NCI-H524 (cell line): ENCODE results near the gene LEP.
"Not testable (repeated sequence)": the region's sequence is repeated elsewhere in the genome, so short reads cannot be mapped to it uniquely, and the experiment has no call there.

ENCODE experiments used
- DNase-seq, 2 experiments: peaks; one replicate each; lab custom pipeline; 2025; lab: John Stamatoyannopoulos, UW

Gene LEP

GRCh38 chr7:128274246-128274883, 33.3 kb downstream of the LEP start:
- no peak for DNase-seq

- DNase-seq, result no peak
Observed at GRCh38 chr7:128274884-128275603, 34.0 kb downstream of the LEP start.

- no peak for DNase-seq
Observed at GRCh38 chr7:128275681-128276080, 34.6 kb downstream of the LEP start.

- no peak for DNase-seq
Observed at GRCh38 chr7:128278366-128278765, 37.3 kb downstream of the LEP start.

DNA sequence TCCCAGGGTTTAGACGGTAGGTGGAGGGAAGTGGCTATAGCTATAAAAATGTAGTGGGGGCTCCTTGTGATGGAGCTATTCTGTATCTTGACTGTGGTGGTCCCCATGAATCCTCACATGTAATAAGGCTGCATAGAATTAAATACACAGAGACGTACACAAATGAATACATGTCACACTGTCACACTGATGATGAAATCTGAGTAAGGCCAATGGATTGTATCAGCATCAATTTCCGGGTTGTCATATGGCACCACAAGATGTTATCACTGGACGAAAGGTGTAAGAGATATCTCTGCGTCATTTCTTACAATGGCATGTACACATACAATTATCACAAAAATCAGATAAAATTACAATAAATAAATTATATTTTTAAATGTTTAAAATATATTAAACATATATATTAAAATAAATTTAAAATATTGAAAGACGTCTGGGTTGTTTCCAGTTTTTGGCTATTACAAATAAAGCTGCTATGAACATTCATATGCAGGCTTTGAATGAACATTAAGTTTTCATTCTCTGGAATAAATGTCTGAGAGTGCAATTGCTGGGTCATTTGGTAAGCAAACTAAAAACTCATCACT, 38.1 kb downstream of the LEP start:
- no peak for DNase-seq

DNA sequence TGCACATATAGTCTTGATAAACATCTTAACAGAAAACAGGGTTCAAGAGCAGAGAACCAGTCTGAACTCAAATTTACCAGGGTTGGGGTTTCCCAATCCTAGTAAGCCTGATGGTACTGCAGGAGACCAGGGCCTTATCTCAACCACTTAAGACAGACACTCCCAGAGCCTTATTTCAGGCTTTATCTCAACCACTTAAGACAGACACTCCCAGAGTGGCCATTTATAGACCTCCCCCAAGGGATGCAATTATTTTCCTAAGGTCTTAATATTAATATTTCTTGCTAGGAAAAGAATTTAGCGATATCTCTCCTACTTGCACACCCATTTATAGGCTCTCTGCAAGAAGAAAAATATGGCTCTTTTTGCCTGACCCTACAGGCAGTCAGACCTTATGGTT, 39.4 kb downstream of the LEP start:
- not testable (repeated sequence) for DNase-seq

DNA sequence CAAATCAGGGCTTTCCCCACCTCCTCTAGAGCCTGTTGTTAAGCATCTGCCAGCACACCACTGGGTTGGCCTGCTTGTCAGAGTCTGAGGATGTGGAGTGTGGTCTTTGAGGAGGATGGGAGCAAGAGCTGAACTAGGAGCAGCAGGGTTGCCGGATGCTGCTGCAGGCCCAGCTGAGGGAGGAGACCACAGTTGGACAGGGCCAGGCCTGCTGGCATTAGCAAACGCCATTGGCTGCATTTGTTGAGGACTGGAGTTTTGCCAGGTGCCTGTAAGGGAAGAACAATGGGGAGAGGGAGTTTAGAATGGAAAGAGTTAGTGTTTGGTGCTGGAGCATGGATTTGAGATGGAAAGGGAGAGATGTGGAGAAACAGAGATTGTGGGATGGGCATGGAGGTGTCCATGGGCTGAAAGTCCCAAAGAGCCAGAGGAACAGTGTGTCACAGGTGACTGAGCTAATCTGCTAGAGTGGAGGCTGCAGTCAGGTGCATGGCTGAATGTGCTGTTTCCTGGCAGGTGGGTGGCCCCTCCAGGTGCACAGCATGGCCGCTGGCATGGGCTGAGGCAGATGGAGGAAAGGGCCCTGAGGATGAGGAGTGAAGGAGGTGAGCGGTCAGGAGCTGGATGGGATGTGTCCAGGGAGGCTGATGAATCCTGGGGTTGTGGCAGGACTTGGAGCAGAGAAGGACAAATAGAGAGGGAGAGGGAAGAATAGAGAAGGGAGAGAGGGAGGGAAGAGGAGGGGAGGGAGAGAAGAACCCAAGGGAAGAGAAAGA, 40.7 kb downstream of the LEP start:
- DNase-seq, result no peak

DNA sequence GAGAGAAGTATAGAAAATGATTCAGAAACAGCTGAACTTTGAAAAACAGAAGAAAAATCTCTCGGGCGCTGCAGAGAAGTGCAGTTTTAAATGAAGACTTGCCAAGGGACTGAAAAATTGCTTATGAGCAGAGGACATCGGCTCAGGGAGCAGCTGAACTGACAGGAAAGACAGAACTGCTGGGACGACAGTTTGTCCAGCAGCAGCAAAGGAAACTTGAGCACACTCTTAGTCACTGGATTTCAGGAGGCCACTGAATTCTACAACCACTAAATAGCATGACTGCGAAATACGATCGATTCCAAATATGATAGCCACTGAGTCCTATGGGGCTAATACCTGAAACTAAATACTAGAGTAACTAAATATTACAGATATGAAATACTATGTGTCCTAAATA, 43.0 kb downstream of the LEP start:
- DNase-seq, result no peak

DNA sequence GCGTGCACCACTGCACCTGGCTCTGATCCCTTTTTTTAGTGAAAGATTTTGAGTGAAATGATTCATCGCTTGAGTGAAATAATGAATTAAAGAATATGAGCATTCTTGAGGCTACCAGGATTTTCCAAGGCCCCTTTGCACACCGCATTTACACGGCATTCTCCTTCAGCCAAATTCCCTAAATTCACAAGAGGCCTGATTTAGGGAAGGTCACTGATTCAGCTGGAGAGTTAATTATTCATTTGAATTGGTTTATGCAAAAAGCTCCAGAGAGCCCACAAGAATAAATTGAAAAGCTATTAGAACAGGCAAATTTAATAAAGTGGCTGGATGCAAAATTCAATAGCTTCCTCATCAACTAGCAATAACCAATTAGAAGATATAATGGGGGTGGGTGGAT, 46.5 kb downstream of the LEP start:
- no peak for DNase-seq

DNA sequence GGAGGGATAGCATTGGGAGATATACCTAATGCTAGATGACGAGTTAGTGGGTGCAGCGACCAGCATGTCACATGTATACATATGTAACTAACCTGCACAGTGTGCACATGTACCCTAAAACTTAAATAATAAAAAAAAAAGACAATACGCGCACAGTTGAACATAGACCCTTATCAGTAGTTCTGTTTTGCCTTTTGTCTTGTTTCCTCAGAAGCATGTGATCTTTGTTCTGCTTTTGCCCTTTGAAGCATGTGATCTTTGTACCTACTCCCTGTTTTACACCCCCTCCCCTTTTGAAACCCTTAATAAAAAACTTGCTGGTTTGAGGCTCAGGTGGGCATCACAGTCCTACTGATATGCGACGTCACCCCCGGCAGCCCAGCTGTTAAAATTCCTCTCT, 56.9 kb downstream of the LEP start:
- DNase-seq, result not testable (repeated sequence)

DNA sequence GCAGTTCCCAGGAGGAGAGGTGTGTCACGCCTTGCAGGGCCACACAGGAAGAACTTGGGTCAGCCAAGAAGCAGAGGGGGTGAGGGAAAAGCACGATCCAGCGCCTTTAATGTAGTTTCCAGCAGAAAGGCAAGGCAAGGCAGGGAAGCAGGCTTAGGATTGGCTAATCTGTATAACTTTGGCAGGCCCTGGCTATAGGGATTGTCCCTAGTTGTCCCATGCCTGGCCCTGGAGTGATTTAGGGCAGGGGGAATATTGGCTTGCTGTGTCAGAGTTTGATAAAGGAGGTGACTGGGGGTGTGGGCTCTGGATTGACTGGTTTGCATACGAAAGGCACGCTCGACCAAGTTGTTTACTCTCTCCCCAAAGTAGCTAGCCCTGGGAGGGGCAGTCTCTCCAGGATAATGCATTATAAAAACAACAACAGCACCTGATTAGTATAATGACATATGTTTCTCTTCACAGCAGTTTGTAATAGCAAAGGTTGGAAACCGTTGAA, 58.1 kb downstream of the LEP start:
- DNase-seq, result no peak

- no peak for DNase-seq
Observed at GRCh38 chr7:128302139-128302538, 61.1 kb downstream of the LEP start.

GRCh38 chr7:128303133-128303532, 62.1 kb downstream of the LEP start:
- DNase-seq, result no peak

DNA sequence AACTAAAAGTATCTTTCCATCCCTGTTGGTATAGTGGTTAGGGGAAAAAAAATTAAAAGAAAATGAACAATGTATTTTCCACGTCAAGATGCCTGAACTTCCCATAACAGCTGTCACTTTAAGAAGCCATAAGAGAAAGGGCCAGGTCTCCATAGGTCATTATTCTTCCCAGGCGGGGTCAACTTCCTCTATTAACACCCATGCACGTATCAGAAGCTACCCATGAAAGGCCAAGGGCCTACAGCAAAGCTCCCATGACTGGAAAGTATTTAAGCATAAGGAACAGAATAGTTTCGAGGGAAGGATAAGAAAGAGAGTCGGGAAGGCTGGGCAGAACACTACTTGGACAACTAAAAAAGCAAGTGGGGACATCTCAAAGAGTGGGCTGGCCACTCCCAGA, 62.6 kb downstream of the LEP start:
- DNase-seq, result no peak

DNA sequence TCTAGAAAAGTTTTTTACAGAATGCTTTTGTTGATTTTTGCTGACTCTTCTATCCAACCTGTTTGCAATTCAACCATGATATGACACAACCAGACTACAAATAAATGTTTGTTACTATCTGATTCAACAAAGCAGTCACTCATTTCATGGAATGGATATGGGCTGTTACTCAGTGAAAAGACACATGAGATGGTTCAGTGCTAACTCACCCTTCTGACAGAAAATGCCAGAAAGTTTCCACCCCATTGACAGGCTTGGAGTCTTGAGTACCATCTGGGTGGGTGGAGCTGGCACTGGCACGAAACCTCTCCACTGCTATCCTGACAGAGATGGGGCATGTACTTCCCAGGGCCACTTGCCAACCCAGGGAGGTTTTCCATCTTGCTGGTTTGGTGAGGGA, 63.1 kb downstream of the LEP start:
- DNase-seq, result peak in 1 of 2 experiments; percentile 21

DNA sequence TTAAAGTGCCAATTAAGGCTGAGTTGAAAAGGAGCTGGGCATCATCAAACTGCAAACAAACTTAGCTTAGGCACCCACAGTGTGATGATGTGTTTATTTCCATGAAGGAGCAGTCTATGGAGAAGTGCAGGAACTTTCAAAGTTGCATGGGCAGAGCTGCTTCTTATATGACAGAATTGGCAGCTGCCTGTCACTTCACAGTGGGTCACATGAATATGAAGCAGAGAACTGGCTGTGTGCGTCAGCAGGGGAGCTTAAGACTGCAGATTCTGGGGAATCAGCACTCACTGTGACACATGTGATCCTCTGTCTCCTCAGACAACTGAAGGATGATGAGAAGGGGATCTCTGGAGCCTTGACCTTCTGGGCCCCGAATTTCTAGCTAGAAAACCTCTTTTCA, 66.0 kb downstream of the LEP start:
- no peak for DNase-seq
